SU-DHL-6 (cell line): ENCODE data around the gene TRAPPC2.

ENCODE experiments used
- H2AFZ ChIP-seq: fragments of 200-600 bp; sonication (generic); 2 replicates; pipeline ENCODE4 v1.6.1; 2014; ENCODE audit warnings: low read depth, mild to moderate bottlenecking, moderate library complexity, mixed read lengths, antibody characterized with exemption, low read length; ENCODE audit not compliant: severe bottlenecking
- H3F3A ChIP-seq: fragments of 200-600 bp; shearing (Covaris generic); 2 replicates; pipeline ENCODE4 v1.6.0; 2016; ENCODE audit warnings: antibody characterized with exemption, mild to moderate bottlenecking; ENCODE audit not compliant: insufficient read depth
- H3K27ac ChIP-seq: fragments of 200-600 bp; sonication (generic); 2 replicates; pipeline ENCODE4 v1.5.1; 2016; ENCODE audit warnings: low read depth, mild to moderate bottlenecking, low read length, moderate library complexity, mixed read lengths
- H3K27me3 ChIP-seq: fragments of 200-600 bp; sonication (generic), shearing (Covaris generic); 2 replicates; pipeline ENCODE4 v1.6.0; 2014; ENCODE audit warnings: mild to moderate bottlenecking, low read length
- H3K36me3 ChIP-seq: fragments of 200-600 bp; sonication (generic); 2 replicates; pipeline ENCODE4 v1.6.1; 2014; ENCODE audit warnings: mild to moderate bottlenecking, low read length, mixed read lengths
- H3K4me2 ChIP-seq: fragments of 300-600, 200-600 bp; shearing (Covaris generic), sonication (generic); 2 replicates; pipeline ENCODE4 v1.6.0; 2014; ENCODE audit warnings: low read length, low read depth, mild to moderate bottlenecking; ENCODE audit not compliant: poor library complexity, severe bottlenecking
- H3K4me3 ChIP-seq: fragments of 200-600 bp; sonication (generic); 2 replicates; pipeline ENCODE4 v1.5.1; 2014; ENCODE audit warnings: antibody characterized with exemption, low read length, mild to moderate bottlenecking, mixed read lengths; ENCODE audit not compliant: insufficient read depth, poor library complexity, severe bottlenecking
- H3K79me2 ChIP-seq: fragments of 200-600 bp; sonication (generic); 2 replicates; pipeline ENCODE4 v1.6.1; 2014; ENCODE audit warnings: mild to moderate bottlenecking, low read length, moderate library complexity; ENCODE audit not compliant: insufficient read depth
- H3K9ac ChIP-seq: fragments of 200-600 bp; sonication (generic); 2 replicates; pipeline ENCODE4 v1.7.0; 2014; ENCODE audit warnings: mild to moderate bottlenecking, low read length
- H3K9me2 ChIP-seq: fragments of 200-600 bp; sonication (generic); replicated peaks from 2 replicates; pipeline ENCODE4 v1.6.1; 2014; ENCODE audit warnings: low read length; ENCODE audit not compliant: insufficient read depth
- H3K9me3 ChIP-seq: fragments of 200-600 bp; sonication (generic); 2 replicates; pipeline ENCODE4 v1.6.1; 2014; ENCODE audit warnings: low read length, mixed read lengths; ENCODE audit not compliant: insufficient read depth
- H4K20me1 ChIP-seq: fragments of 200-600 bp; sonication (generic); 2 replicates; pipeline ENCODE4 v1.6.1; 2014; ENCODE audit warnings: low read depth, mild to moderate bottlenecking, antibody characterized with exemption, low read length, moderate library complexity, mixed read lengths
- CTCF ChIP-seq: fragments of 200-600 bp; sonication (generic); IDR thresholded peaks from one replicate; pipeline ENCODE4 v1.5.1; 2017; ENCODE audit warnings: antibody characterized with exemption, mild to moderate bottlenecking, low read length, moderate library complexity; ENCODE audit not compliant: insufficient read depth, poor library complexity, severe bottlenecking
- EZH2phosphoT487 ChIP-seq: fragments of 200-600 bp; sonication (generic), shearing (Covaris generic); conservative IDR thresholded peaks from 2 replicates; pipeline ENCODE4 v1.6.1; 2018; ENCODE audit warnings: mild to moderate bottlenecking, antibody characterized with exemption, low read length, moderate library complexity, mixed read lengths

The TRAPPC2 gene

GRCh38 chrX:13764281-13764680 lies 29.9 kb upstream of the TRAPPC2 start:
- Histone ChIP-seq H3K27ac (no peak overlapping the region), H3K4me3 (no peak overlapping the region), H3K79me2 (no peaks in the 10 kb centered on the region), H4K20me1 (no peaks in the 10 kb centered on the region), H3K36me3 (peaks cover 7% of the 10 kb centered on the region; the same call in 1 of the 2 replicates), H2AFZ (no peak overlapping the region), H3K9me3 (no peaks in the 10 kb centered on the region), H3F3A (no peaks in the 10 kb centered on the region; the same call in 1 of the 2 replicates), H3K27me3 (no peaks in the 10 kb centered on the region), H3K9me2 (no peaks in the 10 kb centered on the region), H3K9ac (no peak overlapping the region), H3K4me2 (no peak overlapping the region)
- TF ChIP-seq CTCF (no peak), EZH2phosphoT487 (no peak)

DNA sequence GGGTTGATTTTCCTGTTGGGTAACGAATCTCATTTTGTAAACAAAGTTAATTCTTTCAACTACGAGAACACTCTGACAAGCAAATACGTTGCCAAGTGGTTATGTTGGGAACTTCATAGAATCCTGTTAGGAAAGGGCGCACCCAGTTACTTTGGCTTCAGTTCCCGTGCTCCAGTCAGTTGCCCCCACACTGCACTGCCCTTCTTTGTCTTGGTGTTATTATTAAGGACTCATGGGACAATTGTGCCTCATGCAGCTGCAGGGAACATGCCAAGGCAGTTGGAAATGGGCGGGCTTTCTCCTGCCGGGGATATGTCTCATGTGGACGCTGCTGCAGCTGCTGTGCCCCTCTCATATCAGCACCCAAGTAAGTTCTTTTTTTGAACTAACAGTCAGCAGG lies 29.1 kb upstream of the TRAPPC2 start:
- Histone ChIP-seq H3K36me3 (peaks cover 7% of the 10 kb centered on the region; the same call in 1 of the 2 replicates), H3K9me2 (no peaks in the 10 kb centered on the region), H3K79me2 (no peaks in the 10 kb centered on the region), H4K20me1 (no peaks in the 10 kb centered on the region), H3K4me2 (no peak overlapping the region), H3K9me3 (no peaks in the 10 kb centered on the region), H2AFZ (no peak overlapping the region), H3K9ac (no peak overlapping the region), H3F3A (peaks cover 5% of the 10 kb centered on the region; the same call in 1 of the 2 replicates), H3K4me3 (no peak overlapping the region), H3K27me3 (no peaks in the 10 kb centered on the region), H3K27ac (no peak overlapping the region)
- TF ChIP-seq CTCF (no peak), EZH2phosphoT487 (no peak)

GRCh38 chrX:13761606-13762414 lies 27.4 kb upstream of the TRAPPC2 start:
- Histone ChIP-seq H3K4me3 (no peak overlapping the region), H3K9me3 (no peaks in the 10 kb centered on the region), H2AFZ (no peak overlapping the region), H3F3A (peaks cover 5% of the 10 kb centered on the region; the same call in 1 of the 2 replicates), H3K27ac (no peak overlapping the region), H3K4me2 (no peak overlapping the region), H3K9me2 (no peaks in the 10 kb centered on the region), H3K79me2 (no peaks in the 10 kb centered on the region), H3K27me3 (no peaks in the 10 kb centered on the region), H3K9ac (no peak overlapping the region), H3K36me3 (peaks cover 7% of the 10 kb centered on the region; the same call in 1 of the 2 replicates), H4K20me1 (no peaks in the 10 kb centered on the region)
- TF ChIP-seq CTCF (no peak), EZH2phosphoT487 (no peak)
